Activated CD4-positive, alpha-beta T cell treated with anti-CD3 and anti-CD28 coated beads, Interleukin-2, amount 50 U/mL, for 24 hours (primary cell): Measurements from ENCODE around the gene CCDC146.
"Not testable (repeated sequence)": the region's sequence is repeated elsewhere in the genome, so short reads cannot be mapped to it uniquely, and the experiment has no call there.

Experiments used
- DNase-seq, 2 donors: peaks; one replicate each; pipeline ENCODE4 v3.0.0-alpha.2; 2020; ENCODE audit warnings: low read depth in 1 of 2, low spot score in 1 of 2

The CCDC146 gene, protein sequence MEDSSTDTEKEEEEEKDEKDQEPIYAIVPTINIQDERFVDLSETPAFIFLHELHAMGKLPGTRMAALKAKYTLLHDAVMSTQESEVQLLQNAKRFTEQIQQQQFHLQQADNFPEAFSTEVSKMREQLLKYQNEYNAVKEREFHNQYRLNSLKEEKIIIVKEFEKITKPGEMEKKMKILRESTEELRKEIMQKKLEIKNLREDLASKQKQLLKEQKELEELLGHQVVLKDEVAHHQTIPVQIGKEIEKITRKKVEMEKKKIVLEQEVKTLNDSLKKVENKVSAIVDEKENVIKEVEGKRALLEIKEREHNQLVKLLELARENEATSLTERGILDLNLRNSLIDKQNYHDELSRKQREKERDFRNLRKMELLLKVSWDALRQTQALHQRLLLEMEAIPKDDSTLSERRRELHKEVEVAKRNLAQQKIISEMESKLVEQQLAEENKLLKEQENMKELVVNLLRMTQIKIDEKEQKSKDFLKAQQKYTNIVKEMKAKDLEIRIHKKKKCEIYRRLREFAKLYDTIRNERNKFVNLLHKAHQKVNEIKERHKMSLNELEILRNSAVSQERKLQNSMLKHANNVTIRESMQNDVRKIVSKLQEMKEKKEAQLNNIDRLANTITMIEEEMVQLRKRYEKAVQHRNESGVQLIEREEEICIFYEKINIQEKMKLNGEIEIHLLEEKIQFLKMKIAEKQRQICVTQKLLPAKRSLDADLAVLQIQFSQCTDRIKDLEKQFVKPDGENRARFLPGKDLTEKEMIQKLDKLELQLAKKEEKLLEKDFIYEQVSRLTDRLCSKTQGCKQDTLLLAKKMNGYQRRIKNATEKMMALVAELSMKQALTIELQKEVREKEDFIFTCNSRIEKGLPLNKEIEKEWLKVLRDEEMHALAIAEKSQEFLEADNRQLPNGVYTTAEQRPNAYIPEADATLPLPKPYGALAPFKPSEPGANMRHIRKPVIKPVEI

DNA sequence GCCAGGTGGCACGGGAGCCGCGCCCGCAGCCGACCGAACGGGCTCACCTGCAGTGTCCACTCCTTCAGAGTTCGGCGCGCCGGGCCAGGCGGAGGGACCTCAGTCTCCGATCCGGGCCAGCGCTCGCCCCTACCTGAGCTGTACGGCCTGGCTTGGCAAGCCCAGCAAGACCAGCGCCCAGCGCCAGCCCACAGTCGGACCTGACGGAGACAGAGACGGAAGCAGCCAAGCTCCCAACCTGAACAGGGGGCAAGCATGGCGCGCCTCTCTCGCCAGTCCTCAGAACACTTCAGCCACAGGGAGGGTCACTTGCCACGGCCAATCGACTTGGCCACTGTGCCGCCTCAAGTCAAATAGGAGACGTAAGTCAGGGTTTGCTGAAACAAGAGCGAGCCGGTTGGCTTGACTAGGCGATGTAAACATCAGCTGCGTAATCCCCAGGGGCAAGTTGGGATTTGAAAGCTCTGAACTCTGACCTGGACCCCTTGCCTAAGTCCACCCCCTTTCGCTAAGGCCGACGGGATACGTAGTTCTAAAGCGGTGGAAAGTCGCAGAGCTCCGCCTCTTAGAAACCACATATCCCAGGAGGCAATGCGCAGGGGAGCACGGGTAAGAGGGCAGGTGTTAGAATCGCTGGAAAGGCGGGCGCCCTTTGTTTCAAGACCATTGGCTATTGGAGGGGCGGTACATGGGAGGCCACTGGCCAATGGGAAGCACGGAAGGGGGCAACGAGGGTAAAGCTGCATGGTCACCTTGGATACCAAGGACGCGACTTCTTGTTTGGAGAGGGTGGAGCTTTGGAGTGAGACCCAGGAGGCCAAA, at the start of gene CCDC146:
TSS of gene CCDC146 (plus strand) at position 756 of the 822 bp plus-strand sequence. CDS start 45,054 bp downstream, outside the sequence.
- peak; percentile 72 to 95 for DNase-seq

DNA sequence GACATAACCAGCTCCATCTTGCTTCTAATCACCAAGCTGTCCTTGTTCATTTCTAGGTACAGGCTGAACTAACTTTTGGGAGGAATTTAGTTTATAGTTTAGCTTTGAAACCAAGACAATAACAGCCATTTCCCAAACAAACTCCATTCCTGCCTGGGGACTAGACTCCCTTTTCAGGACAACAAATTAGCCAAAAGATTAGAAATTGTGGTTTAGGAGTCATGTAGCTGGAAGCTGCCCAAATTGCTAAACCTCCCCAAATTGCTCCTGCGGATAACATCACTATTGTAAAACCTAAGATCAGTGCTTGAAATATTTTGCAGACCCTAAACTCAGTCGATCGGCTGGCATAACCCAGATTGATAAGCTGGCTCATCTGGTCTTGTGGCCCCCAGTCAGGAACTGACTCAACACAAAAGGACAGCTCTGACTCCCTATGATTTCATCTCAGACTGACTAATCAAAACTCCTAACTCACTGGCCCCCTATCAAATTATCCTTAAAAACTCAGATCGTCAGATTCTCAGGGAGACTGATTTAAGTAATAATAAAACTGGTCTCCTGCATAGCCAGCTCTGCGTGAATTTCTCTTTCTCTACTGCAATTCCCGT, 47.5 kb upstream of the CCDC146 start:
- DNase-seq = not testable (repeated sequence)

DNA sequence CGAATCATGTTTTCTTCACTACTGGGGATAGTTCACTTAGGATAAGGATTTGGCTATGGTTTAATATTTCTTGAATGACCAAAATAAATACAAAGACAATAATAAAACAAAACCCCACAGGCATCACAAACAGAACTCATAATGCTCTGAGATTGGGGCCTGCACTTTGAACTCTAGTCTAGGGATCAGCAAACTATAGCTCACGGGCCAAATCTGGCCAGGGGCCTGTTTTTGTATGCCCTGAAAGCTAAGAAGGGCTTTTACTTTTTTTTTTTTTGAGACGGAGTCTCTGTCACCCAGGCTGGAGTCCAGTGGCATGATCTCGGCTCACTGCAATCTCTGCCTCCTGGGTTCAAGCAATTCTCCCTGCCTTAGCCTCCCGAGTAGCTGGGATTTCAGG, 45.4 kb upstream of the CCDC146 start:
- not testable (repeated sequence) for DNase-seq

DNA sequence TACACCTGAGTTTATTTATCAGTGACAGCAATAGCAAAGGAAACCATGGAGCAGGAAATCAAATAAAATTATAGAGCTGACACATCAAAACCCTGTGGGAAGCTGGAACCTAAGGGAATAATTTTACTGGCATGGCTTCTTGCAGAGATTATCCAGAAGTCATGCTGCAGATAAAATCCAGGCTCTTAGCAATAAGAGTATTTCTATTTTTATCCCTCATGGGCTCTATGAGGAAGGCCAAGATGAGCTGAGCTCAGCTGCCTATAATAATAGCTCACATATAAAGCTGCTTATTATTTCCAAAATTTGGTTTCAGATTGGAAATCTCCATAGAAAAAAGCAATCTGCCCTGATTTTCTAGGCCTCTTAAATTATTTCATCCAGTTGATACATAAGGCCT, 43.3 kb upstream of the CCDC146 start:
- not testable (repeated sequence) for DNase-seq

DNA sequence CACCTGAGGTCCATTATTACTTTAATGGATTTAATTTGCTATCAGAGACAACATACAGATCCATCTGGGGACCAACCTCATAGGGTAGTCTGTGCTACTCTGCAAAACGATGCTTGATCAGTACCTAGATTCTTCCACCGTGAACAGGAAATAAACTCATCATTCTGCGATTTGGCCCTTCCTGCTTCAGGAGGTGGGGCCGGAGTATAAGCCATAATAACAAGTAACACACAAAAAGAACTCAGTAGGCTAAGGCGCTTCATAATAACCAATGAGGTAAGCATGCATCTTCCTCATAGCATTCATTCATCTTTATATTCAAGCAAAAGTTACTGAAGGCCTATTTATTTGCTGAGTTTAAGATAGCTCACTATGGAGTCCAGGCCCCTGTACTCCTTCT, 42.8 kb upstream of the CCDC146 start:
- not testable (repeated sequence) for DNase-seq

DNA sequence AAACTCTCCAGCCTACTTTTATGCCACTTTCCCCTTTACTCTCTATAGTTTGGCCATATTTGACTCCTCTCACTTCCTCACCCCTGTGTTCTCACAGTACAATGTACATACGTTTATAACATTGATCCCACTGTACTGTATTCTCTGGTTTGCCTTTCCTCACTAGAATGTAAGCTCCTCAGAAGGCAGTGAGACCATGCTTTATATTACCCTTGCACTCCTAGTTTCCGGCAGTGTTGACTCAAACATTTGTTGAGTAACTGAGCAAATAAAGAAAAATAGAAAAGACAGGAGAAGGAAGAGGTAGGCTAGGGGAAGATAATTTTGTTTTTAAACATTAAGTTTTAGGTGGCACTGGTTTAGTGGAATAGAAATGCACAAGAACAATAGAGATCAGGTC, 42.2 kb upstream of the CCDC146 start:
- DNase-seq = not testable (repeated sequence)

DNA sequence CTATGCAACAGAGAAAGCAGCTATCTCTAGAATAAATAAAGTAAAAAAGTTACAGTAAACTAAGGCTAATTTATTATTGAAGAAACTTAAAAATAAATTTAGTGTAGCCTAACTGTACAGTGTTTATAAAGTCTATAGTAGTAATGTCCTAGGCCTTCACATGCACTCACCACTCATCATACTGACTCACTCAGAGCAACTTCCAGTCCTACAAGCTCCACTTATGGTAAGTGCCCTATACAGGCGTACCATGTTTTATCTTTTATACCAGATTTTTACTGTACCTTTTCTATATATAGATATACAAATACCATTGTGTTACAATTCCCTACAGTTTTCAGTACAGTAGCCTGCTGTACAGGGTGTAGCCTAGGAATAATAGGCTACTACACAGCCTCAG, 40.2 kb upstream of the CCDC146 start:
- DNase-seq = not testable (repeated sequence)

DNA sequence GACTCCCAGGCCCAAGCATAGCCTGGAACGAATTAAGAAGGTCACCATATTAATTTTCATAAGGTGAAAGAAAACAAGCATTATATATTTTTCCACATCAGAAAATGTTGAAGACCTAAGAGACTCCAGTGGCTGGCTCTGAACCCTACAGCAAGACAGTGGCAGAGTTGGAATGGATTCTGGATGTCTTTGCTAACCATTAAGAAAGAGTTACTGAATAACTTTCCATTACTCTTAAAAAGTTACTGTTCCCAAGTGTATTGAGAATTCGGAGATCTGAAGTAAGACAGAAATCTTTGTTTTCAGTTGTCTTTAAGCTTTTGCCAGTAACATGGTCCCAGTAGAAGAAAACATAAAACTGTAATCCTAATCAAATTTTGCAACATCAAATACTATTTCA, 30.1 kb upstream of the CCDC146 start:
- DNase-seq = not testable (repeated sequence)

DNA sequence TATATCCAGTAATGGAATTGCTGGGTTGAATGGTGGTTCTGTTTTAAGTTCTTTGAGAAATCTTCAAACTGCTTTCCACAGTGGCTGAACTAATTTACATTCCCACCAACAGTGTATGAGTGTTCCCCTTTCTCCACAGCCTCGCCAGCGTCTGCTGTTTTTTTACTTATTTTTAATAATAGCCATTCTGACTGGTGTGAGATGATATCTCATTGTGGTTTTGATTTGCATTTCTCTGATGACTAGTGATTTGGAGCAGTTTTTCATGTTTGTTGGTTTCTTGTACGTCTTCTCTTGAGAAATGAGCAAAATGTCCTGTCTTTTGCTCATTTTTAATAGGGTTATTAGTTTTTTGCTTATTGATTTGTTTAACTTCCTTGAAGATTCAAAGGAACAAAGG, 21.9 kb upstream of the CCDC146 start:
- not testable (repeated sequence) for DNase-seq

DNA sequence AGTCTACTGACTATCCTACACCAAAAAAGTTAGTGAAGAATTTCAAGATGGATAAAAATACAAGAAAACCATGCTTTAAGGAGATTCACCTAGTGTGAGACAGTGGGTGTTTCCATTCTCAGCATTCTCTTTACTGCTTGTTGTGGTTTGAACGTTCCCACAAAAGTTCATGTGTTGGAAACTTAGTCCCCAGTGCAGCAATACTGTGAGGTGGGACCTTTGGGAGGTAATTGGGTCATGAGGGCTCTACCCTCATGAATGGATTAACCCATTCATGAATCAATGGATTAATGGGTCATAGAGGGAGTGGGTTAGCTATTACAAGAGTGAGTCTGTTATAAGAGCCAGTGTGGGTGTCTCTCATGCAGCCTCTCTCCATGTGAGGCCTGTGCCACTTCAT, 21.2 kb upstream of the CCDC146 start:
- DNase-seq = not testable (repeated sequence)

DNA sequence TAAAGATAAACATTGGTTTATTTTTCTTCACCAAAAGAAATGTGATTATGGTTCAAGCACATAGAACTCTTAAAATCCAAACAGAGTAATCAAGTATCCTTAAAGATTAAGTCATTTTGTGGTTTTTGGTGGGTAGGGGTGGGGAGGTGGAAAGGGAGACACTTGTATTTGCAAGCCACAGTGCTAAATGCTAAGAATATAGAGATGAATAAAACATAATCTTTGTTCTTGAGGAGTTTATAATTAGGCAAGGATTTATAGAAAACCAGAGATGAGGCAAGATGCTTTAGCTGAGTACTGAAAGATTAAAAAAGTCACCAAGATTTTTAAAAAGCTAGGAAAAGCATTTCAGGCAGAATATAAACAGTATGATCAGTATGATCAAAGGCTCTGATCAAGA, 19.7 kb upstream of the CCDC146 start:
- DNase-seq = not testable (repeated sequence)

DNA sequence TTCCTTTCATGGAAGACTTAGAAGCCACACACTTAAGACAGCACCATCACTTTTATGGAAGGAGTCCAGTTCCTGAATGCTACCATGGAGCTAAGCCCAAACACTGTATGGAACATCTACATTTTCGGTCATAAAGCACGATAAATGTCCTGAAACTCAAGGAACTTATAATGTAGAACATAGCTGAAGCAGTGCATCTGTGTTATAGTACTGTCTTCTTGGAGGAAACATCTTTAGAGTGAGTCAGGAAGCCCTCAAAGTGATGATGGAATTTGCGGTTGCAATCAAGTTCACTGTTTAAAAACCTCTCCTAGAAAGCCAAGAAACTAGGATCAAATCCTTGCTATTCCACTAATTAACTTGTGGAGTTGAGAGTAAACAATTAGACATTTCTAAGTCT, 16.5 kb upstream of the CCDC146 start:
- DNase-seq = not testable (repeated sequence)

DNA sequence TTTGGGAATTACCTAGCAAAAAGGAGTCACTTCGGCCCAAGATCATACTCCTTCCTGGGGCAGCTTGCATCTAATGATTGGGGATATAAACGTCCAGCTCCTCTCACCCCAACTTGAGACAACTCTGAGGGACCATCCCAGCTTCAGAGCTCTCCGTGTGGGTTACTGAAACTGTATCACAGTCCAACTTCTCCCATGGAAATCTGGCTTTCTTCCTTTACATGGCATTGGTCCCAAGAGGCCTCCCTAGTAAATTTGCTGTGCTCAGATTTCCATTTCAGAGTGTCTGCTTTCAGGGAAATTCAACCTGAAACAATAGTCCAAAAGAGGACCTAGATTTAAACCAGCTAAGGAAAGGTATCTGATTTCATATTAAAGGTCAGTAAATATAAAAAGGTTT, 14.8 kb upstream of the CCDC146 start:
- DNase-seq = not testable (repeated sequence)

DNA sequence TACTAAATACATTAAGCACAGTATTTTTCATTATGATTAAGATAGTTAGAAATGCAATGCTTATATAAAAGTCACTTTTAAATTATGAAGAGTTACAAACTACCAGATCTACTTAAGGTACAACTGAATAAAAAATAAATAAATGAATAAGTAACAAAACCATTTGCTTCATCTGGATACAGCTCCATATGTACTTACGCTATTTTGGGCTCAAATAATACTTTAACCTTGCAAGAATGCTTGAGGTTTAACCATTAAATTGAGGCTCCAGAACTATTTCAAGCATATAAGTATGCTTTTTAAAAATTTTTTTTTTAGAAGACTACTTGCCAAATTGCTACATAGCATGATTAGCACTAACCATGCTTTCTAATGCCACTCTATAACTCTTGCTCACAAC, 14.1 kb upstream of the CCDC146 start:
- DNase-seq = not testable (repeated sequence)

DNA sequence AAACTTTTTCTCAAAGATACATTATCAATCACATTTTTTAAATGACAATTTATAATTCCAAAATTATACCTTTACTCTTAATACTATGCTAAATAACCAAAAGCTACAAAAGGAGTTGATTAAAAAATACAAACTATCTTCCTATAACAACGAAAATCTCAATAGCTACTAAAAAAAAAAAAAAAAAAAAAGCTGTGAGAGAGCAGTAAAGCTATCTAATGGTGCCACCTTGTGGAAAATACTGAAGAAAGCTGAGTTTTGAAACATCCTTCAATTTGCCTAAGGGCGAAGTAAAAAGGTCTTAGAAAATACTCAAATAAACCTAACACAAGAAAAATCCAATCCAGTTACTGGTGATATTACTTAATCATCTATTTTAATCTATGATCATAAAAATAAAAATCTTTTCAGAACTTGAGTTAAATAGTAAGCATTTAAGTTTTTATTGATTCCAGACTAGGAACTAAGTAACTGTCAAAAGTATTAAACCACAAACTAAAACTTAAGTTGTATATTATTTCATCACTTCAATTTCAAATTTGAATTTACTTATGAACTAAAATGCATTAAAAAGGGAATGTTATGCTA, 9.6 kb upstream of the CCDC146 start:
- DNase-seq = not testable (repeated sequence)

DNA sequence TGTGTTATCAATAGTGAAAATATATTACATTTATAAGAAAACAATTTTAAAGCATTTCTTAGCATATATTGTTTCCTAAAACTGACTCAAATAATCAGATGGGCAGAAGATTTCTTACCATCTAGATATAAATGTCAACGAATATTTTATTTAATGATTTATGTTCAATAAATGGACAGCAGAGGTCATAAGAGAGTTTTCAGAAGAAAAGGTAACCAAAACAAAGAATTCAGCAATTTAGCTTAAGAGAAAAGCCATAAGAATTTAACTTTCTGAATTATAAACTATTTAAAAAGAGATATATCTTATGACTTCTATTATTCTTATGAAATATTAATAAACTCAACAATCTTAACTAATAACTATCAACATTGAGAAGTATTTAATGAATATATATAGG, 3.1 kb downstream of the CCDC146 start:
- not testable (repeated sequence) for DNase-seq

DNA sequence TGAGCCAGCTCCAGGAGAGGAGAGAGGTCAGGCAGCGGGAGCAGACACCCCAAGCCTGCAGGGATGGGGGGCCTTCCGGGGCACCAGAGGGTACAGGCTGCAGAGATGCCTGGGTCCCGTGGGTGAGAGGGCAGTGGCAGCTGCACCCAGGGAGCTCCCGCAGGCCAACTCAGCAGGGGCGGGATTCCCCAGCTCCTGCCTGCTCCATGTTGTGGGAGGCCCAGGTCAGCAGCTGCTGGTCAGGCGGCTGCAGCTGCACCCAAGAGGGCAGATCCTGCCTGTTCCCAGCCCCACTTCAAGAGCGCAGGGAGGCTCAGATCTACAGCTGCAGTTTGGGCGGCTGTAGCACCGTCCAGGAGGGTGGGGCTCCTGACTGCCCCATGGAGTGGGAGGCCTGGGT, 4.6 kb downstream of the CCDC146 start:
- not testable (repeated sequence) for DNase-seq

DNA sequence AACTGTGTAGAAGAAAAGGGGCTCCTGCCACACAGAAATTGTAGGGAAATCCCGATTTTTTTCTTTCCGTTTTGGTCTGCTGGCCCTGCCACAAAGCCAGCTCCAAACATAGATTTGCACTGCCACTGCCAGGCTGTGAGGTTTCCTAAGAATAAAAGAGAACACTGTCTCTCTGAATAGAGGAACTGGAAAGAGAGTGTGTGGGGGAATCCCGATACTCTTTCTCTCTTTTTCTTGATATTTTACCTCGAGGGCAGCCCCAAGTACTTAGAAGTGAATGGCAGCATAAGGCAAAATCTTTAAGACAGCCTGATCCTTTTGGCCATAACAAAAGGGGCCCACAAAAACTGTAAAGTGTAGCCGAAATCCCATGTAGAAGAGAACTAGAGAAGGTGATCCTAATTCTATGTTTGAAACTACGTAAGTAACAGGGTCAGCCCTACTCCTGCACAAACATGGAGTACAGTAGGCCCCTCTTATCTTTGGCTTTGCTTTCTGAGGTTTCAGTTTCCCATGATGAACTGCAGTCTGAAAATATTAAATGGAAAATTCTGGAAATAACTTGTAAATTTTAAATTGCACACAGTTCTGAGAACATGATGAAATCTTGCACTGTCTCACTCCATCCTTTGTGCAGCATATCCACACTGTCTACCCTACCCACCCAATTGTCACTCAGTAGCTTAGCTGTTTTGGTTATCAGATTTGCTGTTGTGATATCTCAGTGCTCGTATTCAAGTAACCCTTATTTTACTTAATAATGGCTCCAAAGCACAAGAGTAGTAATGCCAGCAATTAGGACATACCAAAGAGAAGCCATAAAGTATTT, 6.4 kb downstream of the CCDC146 start:
- DNase-seq = not testable (repeated sequence)

DNA sequence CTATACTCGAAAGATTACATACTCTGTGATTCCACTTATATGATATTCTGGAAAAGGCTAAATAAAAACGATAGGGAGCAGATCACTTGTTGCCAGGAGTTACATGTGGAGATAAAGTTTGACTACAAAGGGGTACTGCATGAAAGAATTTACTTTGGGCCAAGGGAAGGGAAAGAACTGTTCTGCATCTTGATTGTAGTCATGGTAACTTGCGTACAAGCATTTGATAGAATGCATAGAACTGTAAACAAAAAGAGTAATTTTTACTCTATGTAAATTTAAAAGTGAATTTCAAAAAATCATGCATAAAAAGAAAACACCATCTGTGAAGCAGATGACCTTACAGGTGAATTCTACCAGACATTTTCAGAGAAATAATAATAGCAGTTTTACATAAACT, 9.4 kb downstream of the CCDC146 start:
- DNase-seq = not testable (repeated sequence)
